Measurements from ENCODE around the gene KLHL36. TPM values are rescaled to one million over a fixed set of nuclear protein-coding genes. Genes with fewer than 3 reads are reported as not detected.

Gene KLHL36
- total RNA-seq, 1 donor from 2014 or later: 56.3 TPM

GRCh38 chr16:84613408-84614072, 34.8 kb upstream of the KLHL36 start:
- Histone ChIP-seq H3K36me3 (no peaks in the 10 kb centered on the region), H3K27me3 (no peaks in the 10 kb centered on the region), H3K27ac (no peak overlapping the region), H3K9me3 (no peaks in the 10 kb centered on the region), H3K4me3 (no peak overlapping the region), H3K4me1 (peaks cover 32% of the 10 kb centered on the region)
- DNase-seq (peak; percentile 75), ATAC-seq (peak; percentile 44)
- TF ChIP-seq CTCF (IDR thresholded peaks at IDR 0.05): no peak
- intact Hi-C loops (cut with DNase I): no loop called here

GRCh38 chr16:84614073-84614459, 34.2 kb upstream of the KLHL36 start:
- Histone ChIP-seq H3K9me3 (no peaks in the 10 kb centered on the region), H3K4me1 (peaks cover 32% of the 10 kb centered on the region), H3K36me3 (no peaks in the 10 kb centered on the region), H3K27me3 (no peaks in the 10 kb centered on the region), H3K27ac (no peak overlapping the region), H3K4me3 (no peak overlapping the region)
- intact Hi-C loops (cut with DNase I): no loop called here
- TF ChIP-seq CTCF (IDR thresholded peaks at IDR 0.05): no peak
- DNase-seq (no peak), ATAC-seq (peak; percentile 3)

- DNase-seq (no peak), ATAC-seq (no peak)
- H3K9me3 ChIP-seq: no peaks in the 10 kb centered on the region
- peak overlapping the region; percentile 83 for H3K4me3 ChIP-seq
- H3K36me3 ChIP-seq: no peaks in the 10 kb centered on the region
- H3K27me3 ChIP-seq: no peaks in the 10 kb centered on the region
- H3K4me1 ChIP-seq: peaks cover 27% of the 10 kb centered on the region
- no peak overlapping the region for H3K27ac ChIP-seq
- TF ChIP-seq CTCF (IDR thresholded peaks at IDR 0.05): no peak
- intact Hi-C loops (cut with DNase I): no loop called here
Measured at GRCh38 chr16:84614623-84614967, 33.7 kb upstream of the KLHL36 start.

- no peak overlapping the region for H3K27ac ChIP-seq
- no peaks in the 10 kb centered on the region for H3K9me3 ChIP-seq
- no peak for DNase-seq
- H3K4me3 ChIP-seq: peak overlapping the region; percentile 83
- peaks cover 26% of the 10 kb centered on the region for H3K4me1 ChIP-seq
- intact Hi-C loops (cut with DNase I): no loop called here
- H3K27me3 ChIP-seq: no peaks in the 10 kb centered on the region
- no peaks in the 10 kb centered on the region for H3K36me3 ChIP-seq
- ATAC-seq: no peak
- no peak for TF ChIP-seq CTCF (IDR thresholded peaks at IDR 0.05)
Measured at GRCh38 chr16:84614968-84615813, 33.1 kb upstream of the KLHL36 start.

GRCh38 chr16:84616515-84616914, 31.8 kb upstream of the KLHL36 start:
- no peak for DNase-seq
- ATAC-seq: no peak
- peak overlapping the region; percentile 83 for H3K4me3 ChIP-seq
- H3K4me1 ChIP-seq: peaks cover 19% of the 10 kb centered on the region
- intact Hi-C loops (cut with DNase I): no loop called here
- H3K27me3 ChIP-seq: no peaks in the 10 kb centered on the region
- TF ChIP-seq CTCF (IDR thresholded peaks at IDR 0.05): no peak
- H3K27ac ChIP-seq: peak overlapping the region; percentile 0
- H3K9me3 ChIP-seq: no peaks in the 10 kb centered on the region
- H3K36me3 ChIP-seq: no peaks in the 10 kb centered on the region
